Measurements from ENCODE around the gene NPTXR.

Gene NPTXR

DNA sequence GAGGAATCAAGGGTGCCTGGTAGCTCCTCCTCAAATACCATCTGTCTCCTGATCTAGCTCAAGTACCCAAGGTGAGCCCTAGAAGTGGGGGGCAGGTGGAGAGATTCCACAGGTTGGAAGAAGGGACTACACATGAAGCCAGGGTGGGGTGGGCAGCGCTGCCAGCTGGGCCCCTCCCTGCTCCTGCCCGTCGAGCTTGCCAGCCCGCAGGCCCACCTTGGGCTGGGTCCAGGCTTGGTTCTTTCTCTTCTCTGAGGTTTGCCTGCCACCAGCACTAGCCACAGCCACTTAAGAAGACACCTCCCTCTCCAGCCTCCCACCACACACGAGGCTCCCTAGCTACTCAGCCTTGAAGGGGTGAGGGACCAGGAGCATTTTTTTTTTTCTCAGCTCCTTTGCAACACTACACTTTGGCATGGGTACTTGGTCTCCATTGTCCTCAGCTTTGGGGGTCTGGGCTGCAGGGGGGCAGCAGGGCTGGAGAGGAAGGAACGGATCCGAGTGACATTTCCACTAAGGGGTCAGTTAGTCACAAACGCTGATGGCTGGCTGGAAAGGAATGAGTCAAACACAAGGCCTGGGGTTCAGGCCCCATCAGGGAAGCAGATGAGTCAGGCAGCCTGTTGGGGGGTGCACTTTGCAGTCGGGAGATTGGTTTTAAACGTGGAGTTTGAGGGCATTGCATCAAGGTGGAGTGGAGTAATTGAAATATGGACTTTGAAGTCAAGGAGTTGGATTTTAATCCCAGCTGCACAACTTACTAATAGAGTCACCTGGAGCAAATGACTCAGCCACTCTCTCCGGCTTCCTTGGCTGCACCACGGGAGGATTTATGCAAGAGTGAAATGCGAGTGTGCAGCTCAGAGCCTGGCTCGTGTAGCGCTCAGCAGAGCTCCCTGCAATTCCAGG is 7.4 kb upstream of the NPTXR start:
- no peak overlapping the region for H3K4me3 ChIP-seq (ENCODE audit: low read length)

GRCh38 chr22:38850399-38850798 is 6.6 kb upstream of the NPTXR start:
- H3K4me3 ChIP-seq (ENCODE audit: low read length), result no peak overlapping the region
- no peak for TF ChIP-seq ZNF274 (IDR thresholded peaks at IDR 0.05; ENCODE audit: low read depth, low read length)

More for the DNA sequence above, 7.4 kb upstream of the NPTXR start:
- no peak for TF ChIP-seq ZNF274 (IDR thresholded peaks at IDR 0.05; ENCODE audit: low read depth, low read length)

- no peak for TF ChIP-seq ZNF274 (IDR thresholded peaks at IDR 0.05; ENCODE audit: low read depth, low read length)
- H3K4me3 ChIP-seq (ENCODE audit: low read length), result no peak overlapping the region
Observed at GRCh38 chr22:38849811-38850210, 6.0 kb upstream of the NPTXR start.

DNA sequence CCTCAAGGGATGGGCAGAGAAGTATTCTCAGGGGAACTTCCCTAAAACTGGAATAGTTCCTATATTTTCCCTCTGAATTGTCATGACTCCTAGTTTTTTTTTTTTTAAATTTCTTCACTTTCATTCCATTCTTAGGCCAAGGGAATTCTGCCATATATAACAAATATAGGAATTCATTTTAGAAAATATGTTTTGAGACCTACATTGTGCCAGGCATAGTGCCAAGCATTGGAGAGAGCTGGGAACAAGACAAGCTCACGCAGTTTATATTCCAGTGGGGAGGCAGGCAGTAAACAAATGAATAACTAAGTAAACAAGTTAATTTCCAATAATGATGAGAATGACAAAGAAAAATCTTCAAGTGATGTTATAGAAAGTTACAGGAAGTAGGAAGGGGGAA is 2.6 kb upstream of the NPTXR start:
- no peak overlapping the region for H3K4me3 ChIP-seq (ENCODE audit: low read length)
- TF ChIP-seq ZNF274 (IDR thresholded peaks at IDR 0.05; ENCODE audit: low read depth, low read length), result no peak

GRCh38 chr22:38845004-38845740 is 1.3 kb upstream of the NPTXR start:
- no peak for TF ChIP-seq ZNF274 (IDR thresholded peaks at IDR 0.05; ENCODE audit: low read depth, low read length)
- no peak overlapping the region for H3K4me3 ChIP-seq (ENCODE audit: low read length)

GRCh38 chr22:38844315-38845003 is 631 bp upstream of the NPTXR start:
- no peak overlapping the region for H3K4me3 ChIP-seq (ENCODE audit: low read length)
- TF ChIP-seq ZNF274 (IDR thresholded peaks at IDR 0.05; ENCODE audit: low read depth, low read length), result no peak

GRCh38 chr22:38843201-38843656 is 599 bp downstream of the NPTXR start:
- H3K4me3 ChIP-seq (ENCODE audit: low read length), result no peak overlapping the region; the same call in 1 of the 2 replicates
- no peak for TF ChIP-seq ZNF274 (IDR thresholded peaks at IDR 0.05; ENCODE audit: low read depth, low read length)

GRCh38 chr22:38842512-38843200 is 1.2 kb downstream of the NPTXR start:
- H3K4me3 ChIP-seq (ENCODE audit: low read length), result no peak overlapping the region

DNA sequence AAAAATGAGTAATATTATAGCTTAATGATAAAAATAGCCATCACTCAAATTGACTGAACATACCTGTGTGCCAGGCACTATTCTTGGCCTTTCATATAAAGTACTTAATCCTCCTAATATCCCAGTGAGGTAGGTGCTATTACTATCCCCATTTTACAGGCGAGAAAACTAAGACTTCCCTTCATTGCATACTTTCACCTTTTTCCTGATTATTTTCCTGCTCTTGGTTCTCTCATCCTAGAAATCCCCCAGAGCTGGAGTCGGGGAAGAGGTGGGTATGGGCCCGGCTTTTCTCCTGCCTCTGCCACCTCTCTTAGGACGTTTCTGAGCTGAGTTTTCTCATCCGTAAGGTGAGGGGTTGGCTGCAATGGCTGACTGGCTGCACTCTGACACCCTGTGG is 2.2 kb downstream of the NPTXR start:
- H3K4me3 ChIP-seq (ENCODE audit: low read length), result no peak overlapping the region
- no peak for TF ChIP-seq ZNF274 (IDR thresholded peaks at IDR 0.05; ENCODE audit: low read depth, low read length)

More at GRCh38 chr22:38842512-38843200, 1.2 kb downstream of the NPTXR start:
- TF ChIP-seq ZNF274 (IDR thresholded peaks at IDR 0.05; ENCODE audit: low read depth, low read length), result no peak

DNA sequence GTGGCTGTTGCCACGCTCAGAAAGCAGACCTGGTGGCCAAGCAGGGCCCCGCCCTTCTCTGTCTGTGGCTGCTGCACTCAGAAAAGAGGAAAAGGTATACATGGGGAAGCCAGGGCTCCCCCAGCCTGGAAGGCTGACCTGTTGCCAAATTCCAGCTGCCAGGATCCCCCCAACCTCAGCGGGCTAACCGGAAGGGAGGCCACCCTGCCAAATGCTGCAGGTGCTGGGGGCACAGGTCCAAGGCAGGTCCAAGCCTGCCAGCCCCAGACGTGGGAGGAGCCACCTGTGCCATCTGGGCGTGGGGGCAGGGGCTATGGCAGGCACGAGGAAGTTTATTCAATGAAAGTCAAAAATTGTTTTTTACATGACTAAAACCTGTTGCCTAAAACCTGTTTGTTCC is 2.6 kb downstream of the NPTXR start:
- no peak for TF ChIP-seq ZNF274 (IDR thresholded peaks at IDR 0.05; ENCODE audit: low read depth, low read length)

DNA sequence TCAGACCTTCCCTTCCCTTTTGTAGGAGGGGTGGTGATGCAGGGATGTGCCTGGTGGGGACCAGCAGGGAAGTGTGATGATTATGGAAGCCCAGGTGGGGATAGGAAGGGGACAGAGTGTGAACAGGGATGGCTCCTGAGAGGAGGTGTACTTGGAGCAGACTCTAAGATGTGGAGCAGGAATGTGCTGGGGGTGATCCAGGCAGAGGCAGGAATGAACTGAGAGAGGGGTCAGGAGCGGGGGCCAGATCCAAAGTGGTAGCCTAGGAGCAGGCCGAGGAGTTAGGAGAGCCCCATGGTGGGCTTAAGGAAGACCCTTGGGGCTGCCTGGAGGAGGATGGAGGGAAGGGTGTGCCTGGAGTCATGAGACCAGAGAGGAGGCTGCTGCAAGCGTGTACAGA is 3.7 kb downstream of the NPTXR start:
- no peak for TF ChIP-seq ZNF274 (IDR thresholded peaks at IDR 0.05; ENCODE audit: low read depth, low read length)
- no peak overlapping the region for H3K4me3 ChIP-seq (ENCODE audit: low read length)

More for the DNA sequence above, 2.6 kb downstream of the NPTXR start:
- H3K4me3 ChIP-seq (ENCODE audit: low read length), result no peak overlapping the region

- H3K4me3 ChIP-seq (ENCODE audit: low read length), result no peak overlapping the region
- no peak for TF ChIP-seq ZNF274 (IDR thresholded peaks at IDR 0.05; ENCODE audit: low read depth, low read length)
Observed at GRCh38 chr22:38839686-38840085, 4.1 kb downstream of the NPTXR start.

DNA sequence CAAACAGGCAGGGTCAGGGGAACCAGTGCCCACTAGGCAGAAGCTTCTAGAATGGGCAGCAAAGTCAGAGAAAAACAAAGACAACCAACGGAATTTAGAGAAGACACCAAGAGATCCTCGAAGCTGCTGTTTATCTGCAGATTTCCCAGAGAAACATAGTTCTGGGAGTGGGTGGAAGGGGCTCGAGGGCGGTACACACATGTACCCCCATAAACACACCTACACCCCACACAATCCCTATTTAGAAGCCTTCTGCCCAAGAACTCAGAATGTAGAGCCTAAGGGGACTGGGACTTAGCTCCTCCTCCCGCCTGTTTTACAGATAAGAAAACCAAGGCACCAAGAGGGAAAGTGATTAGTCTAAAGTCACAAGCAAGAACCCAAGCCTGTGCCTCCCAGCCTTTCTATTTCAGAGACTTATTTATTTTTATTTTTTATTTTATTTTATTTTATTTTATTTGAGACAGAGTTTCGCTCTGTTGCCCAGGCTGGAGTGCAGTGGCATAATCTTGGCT is 6.4 kb downstream of the NPTXR start:
- no peak overlapping the region for H3K4me3 ChIP-seq (ENCODE audit: low read length)
- no peak for TF ChIP-seq ZNF274 (IDR thresholded peaks at IDR 0.05; ENCODE audit: low read depth, low read length)
